ENCODE measurements around the gene DAB2.

DNA sequence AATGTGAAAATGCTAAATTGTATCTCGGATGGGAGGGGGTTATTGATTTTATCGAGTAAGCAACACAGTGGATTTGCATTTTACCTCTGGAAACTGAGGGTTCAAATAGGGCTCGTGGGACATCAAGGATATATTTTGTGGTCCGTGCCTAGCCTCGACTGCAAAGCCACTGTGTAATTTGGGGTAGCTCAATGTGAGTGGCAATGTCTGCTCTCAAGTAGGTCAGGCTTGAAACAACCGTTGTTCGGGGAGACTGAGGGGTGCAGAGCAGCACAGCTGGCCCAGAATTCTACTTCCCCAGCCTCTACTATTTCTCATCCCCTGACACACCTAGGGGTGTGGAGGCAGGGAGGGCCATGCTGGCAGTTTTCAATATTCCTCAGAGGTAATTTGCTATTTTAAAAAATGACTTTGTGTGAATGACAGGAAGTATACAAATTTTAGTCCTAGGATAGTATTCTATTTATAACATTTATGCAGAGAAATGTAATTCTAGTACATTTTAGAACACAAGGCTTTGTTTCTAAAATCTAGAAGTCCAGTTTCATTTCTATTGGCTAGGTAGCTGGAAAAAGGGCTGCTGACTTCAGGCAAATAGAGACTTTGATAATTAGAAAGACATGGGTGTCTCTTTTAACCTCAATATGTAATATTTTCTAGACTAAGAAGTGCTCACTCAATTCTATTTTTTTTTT is 1.4 kb upstream of the DAB2 start:
- TF ChIP-seq, protein P1, sequence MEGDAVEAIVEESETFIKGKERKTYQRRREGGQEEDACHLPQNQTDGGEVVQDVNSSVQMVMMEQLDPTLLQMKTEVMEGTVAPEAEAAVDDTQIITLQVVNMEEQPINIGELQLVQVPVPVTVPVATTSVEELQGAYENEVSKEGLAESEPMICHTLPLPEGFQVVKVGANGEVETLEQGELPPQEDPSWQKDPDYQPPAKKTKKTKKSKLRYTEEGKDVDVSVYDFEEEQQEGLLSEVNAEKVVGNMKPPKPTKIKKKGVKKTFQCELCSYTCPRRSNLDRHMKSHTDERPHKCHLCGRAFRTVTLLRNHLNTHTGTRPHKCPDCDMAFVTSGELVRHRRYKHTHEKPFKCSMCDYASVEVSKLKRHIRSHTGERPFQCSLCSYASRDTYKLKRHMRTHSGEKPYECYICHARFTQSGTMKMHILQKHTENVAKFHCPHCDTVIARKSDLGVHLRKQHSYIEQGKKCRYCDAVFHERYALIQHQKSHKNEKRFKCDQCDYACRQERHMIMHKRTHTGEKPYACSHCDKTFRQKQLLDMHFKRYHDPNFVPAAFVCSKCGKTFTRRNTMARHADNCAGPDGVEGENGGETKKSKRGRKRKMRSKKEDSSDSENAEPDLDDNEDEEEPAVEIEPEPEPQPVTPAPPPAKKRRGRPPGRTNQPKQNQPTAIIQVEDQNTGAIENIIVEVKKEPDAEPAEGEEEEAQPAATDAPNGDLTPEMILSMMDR (IDR thresholded peaks at IDR 0.05): no peak
- TF ChIP-seq POLR2A (IDR thresholded peaks at IDR 0.05): no peak

All from Peyer's patch (tissue), 4 donors.